ENCODE data around the gene HMOX1.

- TF ChIP-seq RFX5 (IDR thresholded peaks at IDR 0.05; ENCODE audit: low read depth, low read length) (no peak), SP1 (IDR thresholded peaks at IDR 0.05) (no peak), SP1 (CRISPR knock-in tag; IDR thresholded peaks at IDR 0.05) (no peak), EHMT2 (IDR thresholded peaks at IDR 0.05; ENCODE audit: borderline replicate concordance, low read depth, low read length) (no peak), ELF4 (CRISPR knock-in tag; IDR thresholded peaks at IDR 0.05; ENCODE audit: borderline replicate concordance) (no peak), ZNF18 (CRISPR knock-in tag; IDR thresholded peaks at IDR 0.05; ENCODE audit: insufficient replicate concordance) (no peak), TAF15 (IDR thresholded peaks at IDR 0.05; ENCODE audit: low read depth, low read length, poor library complexity, severe bottlenecking) (no peak), NR1H2 (CRISPR knock-in tag; IDR thresholded peaks at IDR 0.05; ENCODE audit: borderline replicate concordance, low read depth) (no peak), NFKBIZ (CRISPR knock-in tag; IDR thresholded peaks at IDR 0.05) (no peak), ZSCAN25 (CRISPR knock-in tag; IDR thresholded peaks at IDR 0.05) (no peak)
Measured at GRCh38 chr22:35403356-35403755, 22.5 kb downstream of the HMOX1 start.
